H9 (cell line): ENCODE data around the gene DSCAM. TPM values are rescaled to one million over a fixed set of nuclear protein-coding genes. Genes with fewer than 3 reads are reported as not detected.

Experiments
- DNase-seq: peaks from one replicate; pipeline ENCODE4 v3.0.0-alpha.2; 2017
- H2AFZ ChIP-seq: one replicate; pipeline ENCODE4 v1.6.1; 2013; ENCODE audit warnings: mild to moderate bottlenecking, low read length, control low read depth, moderate library complexity
- H2AK5ac ChIP-seq: 2 replicates; pipeline ENCODE4 v1.6.1; 2013; ENCODE audit warnings: low read length, control low read depth, mixed read lengths; ENCODE audit not compliant: insufficient read length
- H2BK120ac ChIP-seq: one replicate; pipeline ENCODE4 v1.6.1; 2013; ENCODE audit warnings: low read depth, mild to moderate bottlenecking, low read length, control low read depth, inconsistent platforms; ENCODE audit not compliant: poor library complexity, severe bottlenecking
- H2BK12ac ChIP-seq: 2 replicates; pipeline ENCODE4 v1.6.1; 2013; ENCODE audit warnings: low read length, control low read depth, mixed read lengths, low read depth; ENCODE audit not compliant: insufficient read length
- H2BK15ac ChIP-seq: 2 replicates; pipeline ENCODE4 v1.6.1; 2013; ENCODE audit warnings: low read depth, low read length, control low read depth
- H2BK20ac ChIP-seq: one replicate; pipeline ENCODE4 v1.6.1; 2013; ENCODE audit warnings: low read depth, mild to moderate bottlenecking, low read length, control low read depth, inconsistent platforms; ENCODE audit not compliant: poor library complexity, severe bottlenecking
- H2BK5ac ChIP-seq: 2 replicates; pipeline ENCODE4 v1.6.1; 2013; ENCODE audit warnings: low read length, control low read depth, mixed read lengths; ENCODE audit not compliant: insufficient read length
- H3K14ac ChIP-seq: 2 replicates; pipeline ENCODE4 v1.6.1; 2013; ENCODE audit warnings: low read length, control low read depth; ENCODE audit not compliant: insufficient read depth
- H3K18ac ChIP-seq: 2 replicates; pipeline ENCODE4 v1.6.1; 2013; ENCODE audit warnings: low read depth, mild to moderate bottlenecking, mixed read lengths, low read length, control low read depth; ENCODE audit not compliant: insufficient read length
- H3K23ac ChIP-seq: 2 replicates; pipeline ENCODE4 v1.6.1; 2013; ENCODE audit warnings: low read length, control low read depth, mixed read lengths, low read depth; ENCODE audit not compliant: insufficient read length
- H3K23me2 ChIP-seq: 2 replicates; pipeline ENCODE4 v1.6.1; 2013; ENCODE audit warnings: low read depth, mild to moderate bottlenecking, mixed read lengths, low read length, control low read depth; ENCODE audit not compliant: insufficient read length, poor library complexity, severe bottlenecking
- H3K27ac ChIP-seq: 2 replicates; pipeline ENCODE4 v1.5.1; 2013; ENCODE audit warnings: low read length, control low read depth, mixed read lengths, low read depth; ENCODE audit not compliant: insufficient read length
- H3K27me3 ChIP-seq: 2 replicates; pipeline ENCODE4 v1.6.1; 2013; ENCODE audit warnings: low read length, control low read depth, inconsistent platforms; ENCODE audit not compliant: insufficient read depth
- H3K4ac ChIP-seq: 2 replicates; pipeline ENCODE4 v1.6.1; 2013; ENCODE audit warnings: low read depth, mild to moderate bottlenecking, control low read depth, inconsistent platforms, low read length, moderate library complexity
- H3K4me1 ChIP-seq: 2 replicates; pipeline ENCODE4 v1.6.1; 2013; ENCODE audit warnings: low read length, control low read depth, inconsistent platforms; ENCODE audit not compliant: insufficient read depth
- H3K4me2 ChIP-seq: 2 replicates; pipeline ENCODE4 v1.6.1; 2013; ENCODE audit warnings: low read length, control low read depth, mixed read lengths; ENCODE audit not compliant: insufficient read length, insufficient read depth
- H3K56ac ChIP-seq: 2 replicates; pipeline ENCODE4 v1.6.1; 2013; ENCODE audit warnings: low read depth, mild to moderate bottlenecking, mixed read lengths, low read length, control low read depth; ENCODE audit not compliant: insufficient read length
- H3K79me1 ChIP-seq: 2 replicates; pipeline ENCODE4 v1.6.1; 2013; ENCODE audit warnings: low read depth, mild to moderate bottlenecking, moderate library complexity, low read length, control low read depth, inconsistent platforms; ENCODE audit not compliant: insufficient read depth, poor library complexity, severe bottlenecking
- H3K79me2 ChIP-seq: 2 replicates; pipeline ENCODE4 v1.6.1; 2013; ENCODE audit warnings: low read length, control low read depth, inconsistent platforms; ENCODE audit not compliant: insufficient read depth
- H3K9ac ChIP-seq: 2 replicates; pipeline ENCODE4 v1.6.1; 2013; ENCODE audit warnings: low read length, control low read depth, mixed read lengths; ENCODE audit not compliant: insufficient read length; ENCODE audit errors: extremely low read depth
- H3K9me3 ChIP-seq: one replicate; pipeline ENCODE4 v1.6.1; 2013; ENCODE audit warnings: low read depth, low read length, inconsistent platforms; ENCODE audit not compliant: control insufficient read depth
- H3T11ph ChIP-seq: one replicate; pipeline ENCODE4 v1.6.1; 2013; ENCODE audit warnings: mild to moderate bottlenecking, low read length, control low read depth, inconsistent platforms
- H4K20me1 ChIP-seq: one replicate; pipeline ENCODE4 v1.6.1; 2013; ENCODE audit not compliant: control insufficient read depth, insufficient read length, insufficient read depth
- H4K5ac ChIP-seq: 2 replicates; pipeline ENCODE4 v1.6.1; 2013; ENCODE audit warnings: low read depth, mild to moderate bottlenecking, mixed read lengths, low read length, control low read depth; ENCODE audit not compliant: insufficient read length
- H4K8ac ChIP-seq: replicated peaks from 2 replicates; pipeline ENCODE4 v1.6.1; 2013; ENCODE audit warnings: low read length, control low read depth, mixed read lengths, low read depth; ENCODE audit not compliant: insufficient read length
- H4K91ac ChIP-seq: 2 replicates; pipeline ENCODE4 v1.6.1; 2013; ENCODE audit warnings: low read depth, mild to moderate bottlenecking, moderate library complexity, mixed read lengths, low read length, control low read depth; ENCODE audit not compliant: insufficient read length
- H3K27ac Mint-ChIP-seq, 3 experiments: 2 replicates in 2 of 3; 3 replicates in 1 of 3; pipeline ENCODE4 v1.8.0; 2020 to 2021; ENCODE audit warnings: mixed read lengths in 3 of 3, mild to moderate bottlenecking in 1 of 3, moderate library complexity in 1 of 3
- H3K27me3 Mint-ChIP-seq: 2 replicates; pipeline ENCODE4 v1.8.0; 2021; ENCODE audit warnings: low read depth, mild to moderate bottlenecking, moderate library complexity, mixed read lengths
- H3K36me3 Mint-ChIP-seq, 3 experiments: 2 replicates in 2 of 3; 3 replicates in 1 of 3; pipeline ENCODE4 v1.8.0; 2020 to 2021; ENCODE audit warnings: low read depth in 3 of 3, mixed read lengths in 3 of 3; ENCODE audit not compliant: insufficient read depth in 1 of 3
- H3K4me1 Mint-ChIP-seq, 2 experiments: 2 replicates each; pipeline ENCODE4 v1.8.0; 2020; ENCODE audit warnings: mixed read lengths in 2 of 2
- H3K4me3 Mint-ChIP-seq, 2 experiments: 2 replicates in 1 of 2; 3 replicates in 1 of 2; pipeline ENCODE4 v1.8.0; 2020 to 2021; ENCODE audit warnings: mild to moderate bottlenecking in 2 of 2, mixed read lengths in 2 of 2, moderate library complexity in 1 of 2
- H3K9me3 Mint-ChIP-seq, 2 experiments: 2 replicates in 1 of 2; 3 replicates in 1 of 2; pipeline ENCODE4 v1.8.0; 2020; ENCODE audit warnings: mild to moderate bottlenecking in 2 of 2, mixed read lengths in 2 of 2, moderate library complexity in 1 of 2
- CTCF ChIP-seq: fragments of 200-600 bp; sonication (generic); conservative IDR thresholded peaks from 3 replicates; pipeline ENCODE4 v1.8.0; 2021; ENCODE audit warnings: antibody characterized with exemption, mild to moderate bottlenecking
- WGBS: extraction: QIAGEN DNeasy Blood & Tissue Kit; methylation state at CpG from one replicate; pipeline ENCODE4 v1.1.7; 2013; ENCODE audit warnings: missing lambda C conversion rate, low lambda C conversion rate, mixed read lengths; ENCODE audit not compliant: insufficient read length; ENCODE audit errors: extremely low coverage; 5-methylcytosine and 5-hydroxymethylcytosine counted together
- total RNA-seq: library from RNA; stranded (reverse); gene quantifications from 2 replicates; pipeline ENCODE4 v1.2.1, GENCODE V29; 2021

DSCAM gene
- total RNA-seq, 1 experiment from 2014 or later, result 0.17 TPM

GRCh38 chr21:40566486-40566885, 280.5 kb downstream of the DSCAM start:
- Histone ChIP-seq H4K20me1 (no peaks in the 10 kb centered on the region), H3K23me2 (no peaks in the 10 kb centered on the region), H2BK20ac (no peak overlapping the region), H3K14ac (no peak overlapping the region), H3K56ac (no peak overlapping the region), H4K91ac (no peak overlapping the region), H3K9ac (no peak overlapping the region), H3K23ac (no peak overlapping the region), H4K5ac (no peak overlapping the region), H3K27me3 (no peaks in the 10 kb centered on the region), H3K79me2 (0 out of 2 replicates have a peak, but pooled peaks cover 2% of the 10 kb centered on the region), H2BK120ac (no peak overlapping the region), H3K9me3 (no peaks in the 10 kb centered on the region), H2BK12ac (no peak overlapping the region), H3K18ac (no peak overlapping the region), H3T11ph (no peak overlapping the region), H3K4me1 (no peaks in the 10 kb centered on the region), H3K79me1 (no peaks in the 10 kb centered on the region), H3K27ac (no peak overlapping the region), H2BK5ac (no peak overlapping the region), H4K8ac (no peak overlapping the region), H2AK5ac (no peak overlapping the region), H2AFZ (no peak overlapping the region), H3K4ac (no peak overlapping the region), H2BK15ac (no peak overlapping the region), H3K4me2 (no peak overlapping the region)
- Mint-ChIP-seq H3K4me1 (peaks cover 1 to 4% of the 10 kb centered on the region in 2 experiments; a peak in 1 of 4 replicates), H3K27ac (no peak overlapping the region), H3K4me3 (no peak overlapping the region), H3K9me3 (no peaks in the 10 kb centered on the region; a peak in 3 of 5 replicates), H3K36me3 (peaks cover 0 to 2% (median 0%) of the 10 kb centered on the region in 3 experiments; a peak in 1 of 7 replicates), H3K27me3 (no peaks in the 10 kb centered on the region; the same call in 1 of the 2 replicates)
- 100% methylated on average over 1 of the region's 1 CpG for WGBS
- no peak for TF ChIP-seq CTCF
- DNase-seq, result no peak
